DOHH2 (cell line): ENCODE data around the gene CCDC154.

ENCODE experiments used
- H3F3A ChIP-seq: fragments of 200-600 bp; sonication (generic), shearing (Covaris generic); 2 replicates; pipeline ENCODE4 v1.6.0; 2016; ENCODE audit warnings: antibody characterized with exemption, mild to moderate bottlenecking; ENCODE audit not compliant: control insufficient read depth, insufficient read depth
- H3K27ac ChIP-seq: fragments of 200-600 bp; sonication (generic); 2 replicates; pipeline ENCODE4 v1.5.1; 2014; ENCODE audit warnings: low read depth, mild to moderate bottlenecking, low read length, moderate library complexity
- H3K27me3 ChIP-seq: fragments of 200-600 bp; sonication (generic); 2 replicates; pipeline ENCODE4 v1.6.1; 2014; ENCODE audit warnings: mild to moderate bottlenecking, low read length, mixed read lengths; ENCODE audit not compliant: control insufficient read depth
- H3K36me3 ChIP-seq: fragments of 200-600 bp; sonication (generic); 2 replicates; pipeline ENCODE4 v1.6.1; 2014; ENCODE audit warnings: mild to moderate bottlenecking, low read length, moderate library complexity, mixed read lengths; ENCODE audit not compliant: control insufficient read depth
- H3K4me1 ChIP-seq: fragments of 200-600 bp; sonication (generic); 2 replicates; pipeline ENCODE4 v1.6.1; 2014; ENCODE audit warnings: mild to moderate bottlenecking, low read length, mixed read lengths; ENCODE audit not compliant: control insufficient read depth
- H3K4me2 ChIP-seq: fragments of 200-600 bp; sonication (generic); 2 replicates; pipeline ENCODE4 v1.6.0; 2014; ENCODE audit warnings: mild to moderate bottlenecking, low read length, moderate library complexity
- H3K4me3 ChIP-seq: fragments of 200-600 bp; sonication (generic); 2 replicates; pipeline ENCODE4 v1.5.1; 2014; ENCODE audit warnings: mild to moderate bottlenecking, low read length, mixed read lengths
- H3K79me2 ChIP-seq: fragments of 200-600 bp; sonication (generic); 2 replicates; pipeline ENCODE4 v1.6.1; 2014; ENCODE audit warnings: mild to moderate bottlenecking, low read length, mixed read lengths; ENCODE audit not compliant: control insufficient read depth
- H3K9me2 ChIP-seq: fragments of 200-600 bp; sonication (generic); replicated peaks from 2 replicates; pipeline ENCODE4 v1.6.1; 2014; ENCODE audit warnings: mild to moderate bottlenecking, low read length, mixed read lengths; ENCODE audit not compliant: control insufficient read depth
- H3K9me3 ChIP-seq: fragments of 200-600 bp; sonication (generic); 2 replicates; pipeline ENCODE4 v1.6.1; 2014; ENCODE audit warnings: antibody characterized with exemption, low read length, mixed read lengths; ENCODE audit not compliant: control insufficient read depth, insufficient read depth
- H4K20me1 ChIP-seq: fragments of 200-600 bp; sonication (generic); 2 replicates; pipeline ENCODE4 v1.6.0; 2014; ENCODE audit warnings: low read depth, mild to moderate bottlenecking, antibody characterized with exemption, low read length, moderate library complexity; ENCODE audit not compliant: control insufficient read depth, insufficient read depth
- EZH2phosphoT487 ChIP-seq: fragments of 200-600 bp; sonication (generic); IDR thresholded peaks from 2 replicates; pipeline ENCODE4 v1.6.1; 2017; ENCODE audit warnings: borderline replicate concordance, mild to moderate bottlenecking, antibody characterized with exemption, low read length, moderate library complexity, mixed read lengths
- TF ChIP-seq, protein P1 (sequence below): fragments of 200-600 bp; sonication (generic); IDR thresholded peaks from one replicate; pipeline ENCODE4 v1.5.1; 2014; ENCODE audit warnings: antibody characterized with exemption, mild to moderate bottlenecking, low read depth, low read length; ENCODE audit not compliant: poor library complexity, severe bottlenecking

The CCDC154 gene

DNA sequence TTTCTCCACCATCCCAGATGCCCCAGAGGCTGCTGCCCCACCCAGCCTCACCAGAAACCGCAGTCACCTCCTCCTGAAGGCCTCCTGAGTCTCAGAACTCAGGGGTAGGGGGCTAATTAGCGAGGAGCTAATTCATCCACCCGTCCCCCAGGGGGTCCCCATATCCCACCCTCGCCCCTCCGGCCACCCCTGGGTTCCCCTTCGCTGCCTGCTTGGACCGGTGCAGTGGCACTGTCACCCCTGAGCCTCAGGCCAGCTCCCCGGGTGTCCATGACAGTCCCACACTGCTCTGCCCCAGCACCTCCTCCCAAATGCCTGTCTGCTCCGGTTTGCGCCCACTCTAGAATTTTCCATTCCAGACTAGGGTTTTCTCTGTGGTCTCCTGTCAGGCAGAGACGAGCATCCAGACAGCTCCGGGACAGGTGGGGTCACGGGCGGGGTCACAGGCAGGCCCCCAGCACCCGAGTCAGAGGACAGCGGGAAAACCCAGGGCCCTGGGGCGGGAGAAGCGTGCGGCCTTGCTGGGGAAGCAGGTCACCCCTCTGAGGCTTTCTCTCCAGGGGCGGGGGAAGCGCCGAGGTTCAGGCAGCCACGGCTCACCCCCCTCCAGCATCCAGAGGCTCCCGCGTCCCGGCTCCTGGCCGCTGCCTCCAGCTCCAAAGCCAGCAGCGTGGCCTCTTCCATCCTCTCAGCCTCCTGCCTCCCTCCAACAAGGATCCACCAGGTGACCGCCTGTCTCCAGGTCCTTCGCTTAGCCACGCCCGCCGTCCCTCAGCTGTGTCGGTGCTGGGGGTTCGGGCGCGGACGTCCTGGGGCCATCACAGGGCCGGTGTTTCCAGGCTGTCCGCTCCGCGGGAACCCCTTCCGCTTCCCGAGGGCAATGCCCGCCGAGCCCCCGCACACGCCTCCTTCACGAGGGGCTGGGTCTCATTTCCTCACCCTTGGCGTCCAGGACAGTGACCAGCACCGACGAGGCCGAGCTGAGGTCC lies 16.6 kb downstream of the CCDC154 start:
- no peaks in the 10 kb centered on the region for H4K20me1 ChIP-seq
- no peaks in the 10 kb centered on the region for H3F3A ChIP-seq
- H3K36me3 ChIP-seq = no peaks in the 10 kb centered on the region
- H3K27me3 ChIP-seq = no peaks in the 10 kb centered on the region
- H3K4me1 ChIP-seq = peaks cover 17% of the 10 kb centered on the region
- H3K79me2 ChIP-seq = no peaks in the 10 kb centered on the region
- no peak overlapping the region for H3K4me3 ChIP-seq
- no peak overlapping the region for H3K27ac ChIP-seq
- peak overlapping the region; percentile 45 for H3K4me2 ChIP-seq
- no peaks in the 10 kb centered on the region for H3K9me2 ChIP-seq
- no peak for TF ChIP-seq EZH2phosphoT487
- TF ChIP-seq, protein P1, sequence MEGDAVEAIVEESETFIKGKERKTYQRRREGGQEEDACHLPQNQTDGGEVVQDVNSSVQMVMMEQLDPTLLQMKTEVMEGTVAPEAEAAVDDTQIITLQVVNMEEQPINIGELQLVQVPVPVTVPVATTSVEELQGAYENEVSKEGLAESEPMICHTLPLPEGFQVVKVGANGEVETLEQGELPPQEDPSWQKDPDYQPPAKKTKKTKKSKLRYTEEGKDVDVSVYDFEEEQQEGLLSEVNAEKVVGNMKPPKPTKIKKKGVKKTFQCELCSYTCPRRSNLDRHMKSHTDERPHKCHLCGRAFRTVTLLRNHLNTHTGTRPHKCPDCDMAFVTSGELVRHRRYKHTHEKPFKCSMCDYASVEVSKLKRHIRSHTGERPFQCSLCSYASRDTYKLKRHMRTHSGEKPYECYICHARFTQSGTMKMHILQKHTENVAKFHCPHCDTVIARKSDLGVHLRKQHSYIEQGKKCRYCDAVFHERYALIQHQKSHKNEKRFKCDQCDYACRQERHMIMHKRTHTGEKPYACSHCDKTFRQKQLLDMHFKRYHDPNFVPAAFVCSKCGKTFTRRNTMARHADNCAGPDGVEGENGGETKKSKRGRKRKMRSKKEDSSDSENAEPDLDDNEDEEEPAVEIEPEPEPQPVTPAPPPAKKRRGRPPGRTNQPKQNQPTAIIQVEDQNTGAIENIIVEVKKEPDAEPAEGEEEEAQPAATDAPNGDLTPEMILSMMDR = no peak
- H3K9me3 ChIP-seq = no peaks in the 10 kb centered on the region

GRCh38 chr16:1426734-1427471 lies 17.5 kb downstream of the CCDC154 start:
- TF ChIP-seq, protein P1 = no peak
- no peak for TF ChIP-seq EZH2phosphoT487
- Histone ChIP-seq H3K79me2 (no peaks in the 10 kb centered on the region), H4K20me1 (no peaks in the 10 kb centered on the region), H3K27ac (no peak overlapping the region), H3K4me2 (no peak overlapping the region), H3K9me2 (no peaks in the 10 kb centered on the region), H3K27me3 (no peaks in the 10 kb centered on the region), H3K36me3 (no peaks in the 10 kb centered on the region), H3K4me1 (peaks cover 18% of the 10 kb centered on the region), H3K9me3 (no peaks in the 10 kb centered on the region), H3K4me3 (no peak overlapping the region), H3F3A (no peaks in the 10 kb centered on the region)

DNA sequence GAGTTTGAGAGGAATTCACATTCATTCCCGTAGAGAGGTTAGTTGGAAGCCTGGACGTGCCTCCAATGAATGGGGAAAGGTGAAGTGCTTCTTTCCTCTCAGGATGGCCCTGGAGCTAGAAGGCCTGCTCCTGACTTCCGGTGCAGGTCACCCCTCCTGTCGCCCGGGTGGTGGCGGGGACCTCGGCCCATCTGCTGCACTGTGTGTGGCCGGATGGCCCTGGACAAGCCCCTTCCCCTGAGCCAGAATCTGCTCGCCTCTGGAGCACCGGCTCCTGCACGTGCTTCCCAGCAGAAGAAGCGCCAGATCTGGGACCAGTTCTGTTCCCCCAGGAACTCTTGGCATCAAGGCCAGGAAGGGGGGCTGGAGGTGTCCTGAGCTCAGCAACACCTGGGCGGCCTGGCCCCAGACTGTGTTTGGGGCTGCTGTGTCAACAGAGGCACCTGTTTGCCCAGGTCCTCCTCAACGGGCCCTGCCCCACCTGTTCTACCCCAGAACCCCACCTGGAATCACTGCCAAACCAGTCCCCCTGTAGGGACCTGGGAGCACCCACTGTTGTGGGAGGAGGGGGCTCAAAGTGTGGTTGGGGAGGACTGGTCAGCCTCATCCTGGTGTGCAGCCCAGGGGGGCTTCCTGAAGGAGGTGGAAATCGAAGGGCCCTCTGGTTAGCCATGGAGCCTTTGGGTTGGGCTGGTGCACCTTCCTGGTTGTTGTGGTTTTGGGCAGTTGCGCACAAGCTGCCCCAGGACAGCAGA lies 18.6 kb downstream of the CCDC154 start:
- Histone ChIP-seq H3F3A (0 out of 2 replicates have a peak, but pooled peaks cover 3% of the 10 kb centered on the region), H3K36me3 (no peaks in the 10 kb centered on the region), H4K20me1 (no peaks in the 10 kb centered on the region), H3K27ac (no peak overlapping the region), H3K27me3 (no peaks in the 10 kb centered on the region), H3K9me3 (no peaks in the 10 kb centered on the region), H3K9me2 (no peaks in the 10 kb centered on the region), H3K4me3 (no peak overlapping the region), H3K4me1 (peaks cover 22% of the 10 kb centered on the region), H3K79me2 (no peaks in the 10 kb centered on the region), H3K4me2 (no peak overlapping the region)
- no peak for TF ChIP-seq EZH2phosphoT487
- TF ChIP-seq, protein P1 = no peak
